BJ (cell line): ENCODE measurements around the gene RXRG. TPM values are rescaled to one million over a fixed set of nuclear protein-coding genes. Genes with fewer than 3 reads are reported as not detected.
A peak's percentile ranks its signal among the peaks of the same experiment; 100 is the strongest.

ENCODE experiments used
- CTCF ChIA-PET: fragments of 350-600 bp; formaldehyde crosslinking; extraction: SDS; loops from one replicate; lab custom pipeline; 2021; ENCODE audit warnings: antibody characterized with exemption, inconsistent platforms; lab: Yijun Ruan, JAX
- POLR2A ChIA-PET: fragments of 300-600 bp; sonication (Branson Sonifier 250); formaldehyde crosslinking; extraction: SDS; loops from one replicate; lab custom pipeline; 2021; ENCODE audit warnings: antibody characterized with exemption; lab: Charles Lee
- DNase-seq: peaks from one replicate; pipeline ENCODE4 v3.0.0-alpha.2; 2011; ENCODE audit warnings: low read depth
- H3K27me3 ChIP-seq: 2 replicates; pipeline ENCODE4 v1.6.0; 2011; ENCODE audit warnings: low read length; ENCODE audit not compliant: control insufficient read depth, insufficient read depth
- H3K36me3 ChIP-seq: 2 replicates; pipeline ENCODE4 v1.5.1; 2011; ENCODE audit warnings: low read length; ENCODE audit not compliant: control insufficient read depth, insufficient read depth
- H3K4me3 ChIP-seq: 2 replicates; pipeline ENCODE4 v1.5.1; 2011; ENCODE audit warnings: low read depth, mild to moderate bottlenecking, control low read depth, low read length
- polyA plus RNA-seq: library from polyadenylated mRNA; depleted of rRNA; stranded (reverse); fragments of >200 nt; gene quantifications from 2 replicates; pipeline ENCODE4 v1.2.3, GENCODE V29; 2011
- TF ChIP-seq, protein P1 (sequence below): IDR thresholded peaks from 2 replicates; pipeline ENCODE4 v1.5.1; 2011; ENCODE audit warnings: low read depth, mild to moderate bottlenecking, control low read depth, inconsistent platforms, low read length, moderate library complexity; ENCODE audit not compliant: insufficient read depth

Gene RXRG
- polyA plus RNA-seq, 1 experiment, result not detected

DNA sequence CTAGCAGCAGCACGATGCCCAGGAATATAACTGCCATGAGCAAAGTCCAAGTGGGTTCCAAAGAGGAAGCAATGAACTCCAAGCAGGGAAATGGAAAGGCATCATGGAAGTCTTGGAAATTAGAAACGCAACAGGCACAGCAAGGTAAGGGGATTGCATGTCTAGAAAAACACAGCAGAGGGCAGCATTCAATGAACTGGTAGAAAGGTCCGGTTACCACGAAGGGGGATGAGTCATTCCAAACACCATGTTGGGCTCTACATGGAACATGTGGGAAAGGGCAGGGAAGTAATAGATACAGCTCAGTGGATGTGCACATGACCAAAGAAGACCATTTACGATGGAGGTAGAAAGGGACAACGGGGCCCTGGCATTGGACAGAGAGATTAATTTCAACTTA is 36.4 kb downstream of the RXRG start:
- TF ChIP-seq, protein P1, sequence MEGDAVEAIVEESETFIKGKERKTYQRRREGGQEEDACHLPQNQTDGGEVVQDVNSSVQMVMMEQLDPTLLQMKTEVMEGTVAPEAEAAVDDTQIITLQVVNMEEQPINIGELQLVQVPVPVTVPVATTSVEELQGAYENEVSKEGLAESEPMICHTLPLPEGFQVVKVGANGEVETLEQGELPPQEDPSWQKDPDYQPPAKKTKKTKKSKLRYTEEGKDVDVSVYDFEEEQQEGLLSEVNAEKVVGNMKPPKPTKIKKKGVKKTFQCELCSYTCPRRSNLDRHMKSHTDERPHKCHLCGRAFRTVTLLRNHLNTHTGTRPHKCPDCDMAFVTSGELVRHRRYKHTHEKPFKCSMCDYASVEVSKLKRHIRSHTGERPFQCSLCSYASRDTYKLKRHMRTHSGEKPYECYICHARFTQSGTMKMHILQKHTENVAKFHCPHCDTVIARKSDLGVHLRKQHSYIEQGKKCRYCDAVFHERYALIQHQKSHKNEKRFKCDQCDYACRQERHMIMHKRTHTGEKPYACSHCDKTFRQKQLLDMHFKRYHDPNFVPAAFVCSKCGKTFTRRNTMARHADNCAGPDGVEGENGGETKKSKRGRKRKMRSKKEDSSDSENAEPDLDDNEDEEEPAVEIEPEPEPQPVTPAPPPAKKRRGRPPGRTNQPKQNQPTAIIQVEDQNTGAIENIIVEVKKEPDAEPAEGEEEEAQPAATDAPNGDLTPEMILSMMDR, result peak; percentile 35; the same call in 1 of the 2 replicates
- Histone ChIP-seq H3K27me3 (no peaks in the 10 kb centered on the region), H3K36me3 (no peaks in the 10 kb centered on the region), H3K4me3 (no peak overlapping the region)
- DNase-seq, result no peak
- CTCF ChIA-PET, result no interaction called here
- POLR2A ChIA-PET, result no interaction called here

DNA sequence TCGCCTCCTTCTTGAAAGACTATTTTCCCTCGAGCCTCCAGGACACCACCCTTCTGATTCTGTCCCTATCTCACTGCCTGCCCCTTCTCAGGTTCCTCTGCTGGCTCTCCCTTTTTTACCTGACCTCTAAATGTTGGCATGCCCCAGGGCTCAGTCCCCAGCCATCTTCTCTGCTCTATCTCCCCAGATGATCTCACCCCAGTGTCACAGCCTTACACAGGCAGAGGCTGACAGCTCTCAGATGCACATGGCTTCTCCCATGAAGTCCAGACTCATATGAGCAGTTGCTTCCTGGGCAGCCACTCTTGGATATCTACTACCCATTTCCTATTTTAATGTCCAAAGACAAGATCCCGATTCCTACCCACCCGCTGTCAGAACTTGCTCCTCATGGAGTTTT is 37.5 kb downstream of the RXRG start:
- Histone ChIP-seq H3K4me3 (no peak overlapping the region), H3K36me3 (no peaks in the 10 kb centered on the region), H3K27me3 (peaks cover 3% of the 10 kb centered on the region; the same call in 1 of the 2 replicates)
- no peak for DNase-seq
- ChIA-PET POLR2A (no interaction called here), CTCF (interaction anchor here (1.6 to 1.8 kb wide), 3 partner anchors 14 to 186 kb away, joined by 4 to 5 read pairs (median 5); no protein-coding TSS in a partner anchor)
- TF ChIP-seq, protein P1, result no peak

DNA sequence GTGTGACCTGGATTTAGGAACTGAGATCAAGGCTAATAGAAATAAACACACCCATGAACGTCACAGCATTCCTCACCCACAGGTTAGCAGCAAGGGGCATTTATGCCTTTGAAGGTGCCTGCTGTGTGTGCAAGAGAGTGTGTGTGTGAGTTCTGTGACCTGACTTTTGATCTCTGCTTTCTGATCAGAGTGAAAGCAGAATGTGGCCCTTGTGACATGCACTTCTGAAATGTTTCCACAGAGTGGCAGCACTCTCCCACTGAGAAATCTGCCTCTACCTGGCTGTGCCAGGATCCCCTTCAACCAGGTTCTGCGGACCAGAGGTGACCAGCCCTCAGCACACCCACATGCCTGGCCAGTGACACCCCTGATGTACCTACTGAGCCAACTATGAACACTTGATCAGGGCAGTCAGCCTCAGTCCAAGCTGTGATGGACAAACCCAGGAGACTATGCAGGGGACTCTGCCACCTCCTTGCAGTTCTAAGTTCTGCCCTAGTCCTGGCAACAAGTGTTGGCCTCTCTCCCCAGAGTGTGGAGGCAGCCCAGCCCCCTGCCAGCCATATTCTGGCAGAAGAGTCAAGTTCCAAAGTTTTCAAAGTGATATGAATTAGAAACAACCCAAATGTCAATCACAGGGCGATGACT is 41.0 kb downstream of the RXRG start:
- POLR2A ChIA-PET, result no interaction called here
- Histone ChIP-seq H3K27me3 (peaks cover 7% of the 10 kb centered on the region; the same call in 1 of the 2 replicates), H3K36me3 (no peaks in the 10 kb centered on the region), H3K4me3 (no peak overlapping the region)
- TF ChIP-seq, protein P1, result peak; percentile 43
- DNase-seq, result no peak
- CTCF ChIA-PET, result interaction anchor here (1.1 to 3.2 kb wide), 2 partner anchors 11 to 190 kb away, joined by 5 to 14 read pairs; no protein-coding TSS in a partner anchor

DNA sequence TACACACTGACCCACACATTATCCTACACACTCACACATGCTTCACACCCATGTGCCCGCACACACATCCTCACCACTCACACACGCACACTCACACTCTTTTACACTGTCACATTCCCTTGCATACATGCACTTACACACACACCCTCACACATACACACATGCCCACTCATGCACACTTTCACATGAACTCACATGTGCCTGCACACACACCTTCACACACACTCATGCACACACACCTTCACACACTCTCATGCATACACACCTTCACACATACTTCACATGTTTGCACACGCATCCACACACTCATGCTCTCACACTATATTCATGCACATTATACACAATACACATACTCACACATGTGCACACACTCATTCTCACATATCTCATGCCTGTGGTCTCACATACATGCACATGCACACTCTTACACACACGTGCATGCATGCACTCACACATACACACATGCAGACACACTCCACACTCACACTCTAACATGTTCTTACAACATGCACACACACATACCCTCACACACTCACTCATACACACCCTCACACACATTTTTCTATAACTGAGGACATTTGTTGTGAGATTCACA is 42.3 kb downstream of the RXRG start:
- DNase-seq, result no peak
- ChIA-PET POLR2A (no interaction called here), CTCF (interaction anchor here (0.8 to 1.6 kb wide), 3 partner anchors 189 to 191 kb away, joined by 3 to 6 read pairs (median 5); no protein-coding TSS in a partner anchor)
- Histone ChIP-seq H3K4me3 (no peak overlapping the region), H3K27me3 (peaks cover 7% of the 10 kb centered on the region; the same call in 1 of the 2 replicates), H3K36me3 (no peaks in the 10 kb centered on the region)
- TF ChIP-seq, protein P1, result no peak

DNA sequence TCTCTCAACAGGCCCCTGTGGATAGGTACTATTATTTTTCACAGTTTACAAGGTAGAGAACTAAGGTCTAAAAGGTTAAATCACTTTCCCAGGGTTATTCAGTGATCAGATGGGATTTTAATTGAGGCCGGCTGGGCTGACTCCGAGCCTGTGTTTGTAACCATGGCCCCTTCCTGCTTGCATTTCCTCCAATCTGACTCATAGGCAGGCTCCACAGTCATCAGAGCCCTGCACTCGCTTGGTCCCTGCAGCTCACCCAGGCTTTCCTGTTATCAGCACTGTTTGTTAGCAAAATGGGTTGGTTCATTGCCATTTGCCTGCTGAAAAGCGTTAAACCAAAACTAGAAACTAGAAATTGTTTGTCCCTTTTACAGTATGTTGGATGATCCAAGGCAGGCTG is 47.0 kb downstream of the RXRG start:
- ChIA-PET CTCF (interaction anchor here (0.6 to 8.8 kb wide), 4 partner anchors 9 to 199 kb away, joined by 3 to 236 read pairs (median 6); no protein-coding TSS in a partner anchor), POLR2A (no interaction called here)
- TF ChIP-seq, protein P1, result no peak

More for the DNA sequence above, 47.0 kb downstream of the RXRG start:
- H3K4me3 ChIP-seq, result no peak overlapping the region
- peaks cover 12% of the 10 kb centered on the region for H3K27me3 ChIP-seq
- DNase-seq, result no peak
- no peaks in the 10 kb centered on the region for H3K36me3 ChIP-seq
